GM21381 (cell line): ENCODE data around the gene PLLP.

Source experiments
- ATAC-seq: cut with Tn5 transposase; IDR thresholded peaks from one replicate; pipeline ENCODE4 v1.9.1; 2021; ENCODE audit warnings: mild to moderate bottlenecking, moderate library complexity; ENCODE audit not compliant: unreplicated experiment

Gene PLLP

DNA sequence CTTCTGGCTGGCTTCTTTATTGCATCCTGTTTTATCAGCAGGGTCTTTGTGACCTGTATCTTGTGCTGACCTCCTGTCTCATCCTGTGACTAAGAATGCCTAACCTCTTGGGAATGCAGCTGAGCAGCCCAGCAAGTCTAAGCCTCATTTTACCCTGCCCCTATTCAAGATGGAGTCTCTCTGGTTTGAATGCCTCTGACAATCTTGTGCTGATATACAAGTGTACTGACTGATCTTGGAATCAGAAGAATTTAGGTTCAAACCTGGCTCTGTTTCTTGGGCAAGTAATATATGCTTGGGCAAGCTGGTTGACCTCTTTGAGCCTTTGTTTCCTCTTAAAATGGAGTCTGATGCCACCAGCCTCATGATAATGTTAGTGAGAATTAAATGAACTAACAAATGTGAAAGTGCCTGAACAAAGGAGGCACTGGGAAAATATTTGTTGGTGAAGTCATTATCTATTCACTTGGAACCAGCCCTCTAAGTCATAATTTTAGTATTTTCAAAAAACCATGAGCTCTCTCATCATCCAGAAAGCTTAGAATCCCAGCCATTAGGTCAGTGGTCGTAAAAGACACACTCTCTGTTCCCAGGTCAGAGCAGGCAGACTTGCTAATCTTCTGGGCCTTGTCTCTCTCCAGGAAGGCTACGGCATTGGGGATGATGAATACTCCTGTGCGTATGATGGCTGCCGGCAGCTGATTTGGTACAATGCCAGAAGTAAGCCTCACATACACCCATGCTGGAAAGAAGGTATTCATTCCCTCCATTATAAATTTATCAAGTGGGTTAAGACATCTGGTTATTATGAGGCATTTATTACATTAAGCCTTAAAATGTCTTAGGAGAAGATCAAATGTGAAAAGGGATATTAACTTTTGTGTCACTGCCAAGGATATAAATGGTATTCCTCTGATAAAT is 57.5 kb downstream of the PLLP start:
- no peak for ATAC-seq

DNA sequence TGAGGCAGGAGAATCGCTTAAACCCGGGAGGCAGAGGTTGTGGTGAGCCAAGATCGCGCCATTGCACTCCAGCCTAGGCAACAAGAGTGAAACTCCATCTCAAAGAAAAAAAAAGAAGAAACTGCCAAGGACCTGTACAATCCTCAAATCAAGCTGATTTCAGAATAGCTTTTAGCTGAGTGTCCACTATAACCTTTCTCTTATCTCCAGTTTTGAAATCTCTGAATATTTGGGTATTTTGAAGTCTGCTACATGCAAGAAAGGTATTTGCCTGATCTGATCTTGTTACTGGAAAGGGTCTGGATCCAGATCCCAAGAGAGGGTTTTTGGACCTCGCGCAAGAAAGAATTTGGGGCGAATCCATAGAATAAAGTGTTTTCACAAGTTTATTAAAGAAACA is 58.5 kb downstream of the PLLP start:
- no peak for ATAC-seq

DNA sequence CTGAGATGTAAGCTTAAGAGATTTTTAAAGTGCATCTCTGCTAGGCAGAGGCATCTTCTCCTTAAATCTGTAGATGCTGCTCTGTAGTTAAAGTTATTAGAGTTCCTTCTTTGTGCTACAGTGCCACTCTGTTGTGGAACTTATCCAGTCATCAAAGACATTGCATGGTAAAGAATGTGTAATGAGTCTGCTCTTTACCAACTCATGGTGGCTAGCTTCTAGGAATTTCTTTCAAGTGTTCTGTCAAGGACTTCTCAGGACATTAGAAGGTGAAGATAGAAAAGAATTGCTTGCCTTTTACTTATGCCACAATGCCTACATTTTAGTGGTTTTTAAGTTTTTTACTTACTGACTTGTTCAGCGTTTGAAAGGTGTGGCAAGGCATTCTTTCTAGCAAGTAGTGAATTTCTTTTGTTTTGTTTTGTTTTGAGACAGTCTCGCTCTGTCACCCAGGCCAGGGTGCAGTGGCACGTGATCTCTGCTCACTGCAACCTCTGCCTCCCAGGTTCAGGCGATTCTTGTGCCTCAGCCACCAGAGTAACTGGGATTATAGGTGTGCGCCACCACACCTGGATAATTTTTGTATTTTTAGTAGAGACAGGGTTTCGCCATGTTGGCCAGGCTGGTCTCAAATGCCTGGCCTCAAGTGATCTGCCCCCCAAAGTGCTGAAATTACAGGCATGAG is 59.7 kb downstream of the PLLP start:
- ATAC-seq: no peak

GRCh38 chr16:57223057-57223456 is 61.4 kb downstream of the PLLP start:
- no peak for ATAC-seq

DNA sequence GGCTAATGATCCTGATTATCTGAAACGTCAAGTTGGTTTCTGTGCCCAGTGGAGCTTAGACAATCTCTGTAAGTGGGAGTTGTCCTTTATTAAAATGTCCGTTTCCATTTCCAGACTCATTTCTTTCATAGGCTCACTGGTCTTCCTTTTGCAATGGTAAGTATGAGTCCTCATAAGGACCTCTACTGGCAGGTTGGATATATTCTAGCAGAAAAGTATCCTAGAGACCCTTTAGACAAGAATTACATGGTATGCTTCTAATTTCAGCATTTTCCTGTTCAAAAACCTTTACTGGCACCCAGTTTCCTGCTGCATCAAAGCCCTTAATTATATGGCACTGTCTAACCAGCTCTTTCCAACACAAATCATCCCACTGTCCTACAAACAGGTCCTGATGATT is 67.5 kb downstream of the PLLP start:
- ATAC-seq: no peak

DNA sequence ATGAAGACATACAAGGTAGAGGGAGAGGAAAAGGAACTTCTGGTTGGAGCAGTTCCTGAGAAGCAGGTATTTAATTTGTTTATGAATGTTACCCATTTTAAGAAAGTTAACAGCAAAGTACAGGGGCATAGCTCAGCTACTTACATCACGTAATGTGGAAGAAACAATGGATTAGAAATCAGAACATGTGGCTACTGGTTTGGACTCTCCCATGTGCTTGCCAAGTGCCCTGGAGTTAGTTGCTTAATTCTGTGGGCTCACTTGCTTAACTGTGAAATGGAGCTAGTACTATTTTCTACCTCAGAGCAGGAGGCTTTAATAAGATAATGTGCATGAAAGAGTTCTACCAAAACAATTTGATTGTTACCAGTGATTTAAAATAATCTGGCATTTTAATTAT is 71.0 kb downstream of the PLLP start:
- no peak for ATAC-seq

GRCh38 chr16:57209780-57210179 is 74.7 kb downstream of the PLLP start:
- no peak for ATAC-seq

GRCh38 chr16:57208926-57209325 is 75.5 kb downstream of the PLLP start:
- no peak for ATAC-seq
